HepG2 (cell line): ENCODE data around the gene HAUS2. TPM values are rescaled to one million over a fixed set of nuclear protein-coding genes. Genes with fewer than 3 reads are reported as not detected.

Experiments used
- AGO2 ChIP-seq: fragments of 200-400 bp; formaldehyde crosslinking; optimal IDR thresholded peaks from 2 replicates; pipeline ENCODE3; 2017; ENCODE audit warnings: mild to moderate bottlenecking, low read depth, low read length, moderate library complexity
- CEBPG ChIP-seq: IDR thresholded peaks from 2 replicates; pipeline ENCODE4 v1.6.1; 2016
- DR1 ChIP-seq: sonication (generic); formaldehyde crosslinking; IDR thresholded peaks from 2 replicates; pipeline ENCODE4 v1.8.0; 2021; ENCODE audit warnings: mild to moderate bottlenecking, missing genetic modification reagents, inconsistent platforms
- EEA1 ChIP-seq: sonication (generic); formaldehyde crosslinking; IDR thresholded peaks from 2 replicates; pipeline ENCODE4 v1.5.1; 2020; ENCODE audit warnings: mild to moderate bottlenecking, missing genetic modification reagents, borderline replicate concordance
- ERF ChIP-seq: IDR thresholded peaks from 2 replicates; pipeline ENCODE4 v1.6.1; 2018; ENCODE audit warnings: missing biosample characterization, missing genetic modification reagents
- FIP1L1 ChIP-seq: fragments of 200-400 bp; formaldehyde crosslinking; IDR thresholded peaks from 2 replicates; pipeline ENCODE4 v1.6.1; 2018; ENCODE audit warnings: low read depth, mild to moderate bottlenecking, low read length, moderate library complexity, borderline replicate concordance; ENCODE audit not compliant: insufficient read depth
- FOXK2 ChIP-seq: fragments of 450-650 bp; IDR thresholded peaks from 2 replicates; pipeline ENCODE4 v1.6.1; 2016
- NFE2 ChIP-seq: sonication (generic); formaldehyde crosslinking; IDR thresholded peaks from 2 replicates; pipeline ENCODE4 v1.4.0; 2020; ENCODE audit warnings: missing genetic modification reagents
- PHF5A ChIP-seq: IDR thresholded peaks from one replicate; pipeline ENCODE4 v1.6.1; 2018; ENCODE audit warnings: low read depth, missing genetic modification reagents; ENCODE audit not compliant: unreplicated experiment
- SALL2 ChIP-seq: sonication (generic); formaldehyde crosslinking; IDR thresholded peaks from 2 replicates; pipeline ENCODE4 v1.8.1; 2023; ENCODE audit warnings: mild to moderate bottlenecking, missing genetic modification reagents, inconsistent platforms
- STAG1 ChIP-seq: sonication (generic); formaldehyde crosslinking; IDR thresholded peaks from 2 replicates; pipeline ENCODE4 v1.4.0; 2020; ENCODE audit warnings: missing genetic modification reagents
- ZBTB1 ChIP-seq: sonication (generic); formaldehyde crosslinking; IDR thresholded peaks from 2 replicates; pipeline ENCODE4 v1.4.0; 2020; ENCODE audit warnings: missing genetic modification reagents, borderline replicate concordance
- ZBTB33 ChIP-seq: sonication (generic); formaldehyde crosslinking; IDR thresholded peaks from 2 replicates; pipeline ENCODE4 v1.4.0; 2020; ENCODE audit warnings: missing genetic modification reagents
- ZMYM4 ChIP-seq: sonication (generic); formaldehyde crosslinking; IDR thresholded peaks from 2 replicates; pipeline ENCODE4 v1.8.1; 2023; ENCODE audit warnings: mild to moderate bottlenecking, missing genetic modification reagents
- ZNF234 ChIP-seq: sonication (generic); formaldehyde crosslinking; conservative IDR thresholded peaks from 2 replicates; pipeline ENCODE4 v1.5.1; 2020; ENCODE audit warnings: mild to moderate bottlenecking, missing genetic modification reagents
- ZNF337 ChIP-seq: sonication (generic); formaldehyde crosslinking; IDR thresholded peaks from 2 replicates; pipeline ENCODE4 v1.5.1; 2020; ENCODE audit warnings: missing genetic modification reagents, low read depth, mild to moderate bottlenecking, borderline replicate concordance
- ZNF354B ChIP-seq: sonication (generic); formaldehyde crosslinking; IDR thresholded peaks from 2 replicates; pipeline ENCODE4 v1.8.0; 2022; ENCODE audit warnings: mild to moderate bottlenecking, missing genetic modification reagents
- ZNF569 ChIP-seq: sonication (generic); formaldehyde crosslinking; IDR thresholded peaks from 2 replicates; pipeline ENCODE4 v1.5.0; 2020; ENCODE audit warnings: mild to moderate bottlenecking, missing genetic modification reagents, moderate library complexity, borderline replicate concordance
- ZNF776 ChIP-seq: sonication (generic); formaldehyde crosslinking; IDR thresholded peaks from 2 replicates; pipeline ENCODE4 v1.4.0; 2020; ENCODE audit warnings: mild to moderate bottlenecking, missing genetic modification reagents
- polyA plus RNA-seq, 8 experiments: library from polyadenylated mRNA; depleted of rRNA in 3 of 8; stranded (reverse) in 7 of 8; unstranded in 1 of 8; fragments of >200 nt; fragmentation: Illumina TruSeq in 4 of 8; extraction: Trizol in 4 of 8; gene quantifications; 2 replicates each; pipeline versions ENCODE4 v1.2.1 to v1.2.3, GENCODE V29; 2011 to 2016; ENCODE audit warnings: low read depth in 4 of 8, missing spikeins in 1 of 8, mixed read lengths in 1 of 8; ENCODE audit not compliant: insufficient read depth in 1 of 8
- total RNA-seq, 5 experiments: library from RNA; depleted of rRNA; stranded (reverse); fragments of >200 nt; fragmentation: Illumina TruSeq; extraction: Trizol; gene quantifications; 2 replicates each; pipeline ENCODE4 v1.2.3, GENCODE V29; 2016; ENCODE audit warnings: low read depth in 1 of 5
- TF ChIP-seq, protein P1 (sequence below): sonication (generic); formaldehyde crosslinking; IDR thresholded peaks from 2 replicates; pipeline ENCODE4 v1.4.0; 2020; ENCODE audit warnings: mild to moderate bottlenecking, missing genetic modification reagents
- TF ChIP-seq, protein P2 (sequence below): sonication (generic); formaldehyde crosslinking; IDR thresholded peaks from 2 replicates; pipeline ENCODE4 v1.4.0; 2020; ENCODE audit warnings: mild to moderate bottlenecking, low read depth, missing genetic modification reagents
- TF ChIP-seq, protein P3 (sequence below): IDR thresholded peaks from 2 replicates; pipeline ENCODE4 v1.6.1; 2016
- TF ChIP-seq, protein P4 (sequence below): sonication (generic); formaldehyde crosslinking; IDR thresholded peaks from 2 replicates; pipeline ENCODE4 v1.4.0; 2020; ENCODE audit warnings: missing genetic modification reagents

The HAUS2 gene
- total and polyA plus RNA-seq, 2 of the 13 experiments (the other 11 are each of a cell fraction or from before 2014, with no cell fraction given) = 11.6 to 32.9 TPM

- peak; percentile 64; the same call in 1 of the 2 replicates for TF ChIP-seq ZNF569 (CRISPR knock-in tag)
- TF ChIP-seq FOXK2 = no peak
- no peak for TF ChIP-seq ZNF354B
- peak; percentile 88 for TF ChIP-seq ZMYM4
- TF ChIP-seq AGO2 = peak; percentile 72
- TF ChIP-seq, protein P1, sequence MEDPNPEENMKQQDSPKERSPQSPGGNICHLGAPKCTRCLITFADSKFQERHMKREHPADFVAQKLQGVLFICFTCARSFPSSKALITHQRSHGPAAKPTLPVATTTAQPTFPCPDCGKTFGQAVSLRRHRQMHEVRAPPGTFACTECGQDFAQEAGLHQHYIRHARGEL (CRISPR knock-in tag) = peak; percentile 78; the same call in 1 of the 2 replicates
- TF ChIP-seq ZNF337 (CRISPR knock-in tag) = no peak; the same call in 1 of the 2 replicates
- TF ChIP-seq, protein P2, sequence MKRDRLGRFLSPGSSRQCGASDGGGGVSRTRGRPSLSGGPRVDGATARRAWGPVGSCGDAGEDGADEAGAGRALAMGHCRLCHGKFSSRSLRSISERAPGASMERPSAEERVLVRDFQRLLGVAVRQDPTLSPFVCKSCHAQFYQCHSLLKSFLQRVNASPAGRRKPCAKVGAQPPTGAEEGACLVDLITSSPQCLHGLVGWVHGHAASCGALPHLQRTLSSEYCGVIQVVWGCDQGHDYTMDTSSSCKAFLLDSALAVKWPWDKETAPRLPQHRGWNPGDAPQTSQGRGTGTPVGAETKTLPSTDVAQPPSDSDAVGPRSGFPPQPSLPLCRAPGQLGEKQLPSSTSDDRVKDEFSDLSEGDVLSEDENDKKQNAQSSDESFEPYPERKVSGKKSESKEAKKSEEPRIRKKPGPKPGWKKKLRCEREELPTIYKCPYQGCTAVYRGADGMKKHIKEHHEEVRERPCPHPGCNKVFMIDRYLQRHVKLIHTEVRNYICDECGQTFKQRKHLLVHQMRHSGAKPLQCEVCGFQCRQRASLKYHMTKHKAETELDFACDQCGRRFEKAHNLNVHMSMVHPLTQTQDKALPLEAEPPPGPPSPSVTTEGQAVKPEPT (CRISPR knock-in tag) = peak; percentile 70; the same call in 1 of the 2 replicates
- TF ChIP-seq FIP1L1 = no peak
- TF ChIP-seq ZNF776 (CRISPR knock-in tag) = peak; percentile 50; the same call in 1 of the 2 replicates
- no peak; the same call in none of the 2 replicates for TF ChIP-seq SALL2 (CRISPR knock-in tag)
- peak; percentile 64 for TF ChIP-seq DR1 (CRISPR knock-in tag)
- TF ChIP-seq ZBTB1 (CRISPR knock-in tag) = no peak
- TF ChIP-seq, protein P3, sequence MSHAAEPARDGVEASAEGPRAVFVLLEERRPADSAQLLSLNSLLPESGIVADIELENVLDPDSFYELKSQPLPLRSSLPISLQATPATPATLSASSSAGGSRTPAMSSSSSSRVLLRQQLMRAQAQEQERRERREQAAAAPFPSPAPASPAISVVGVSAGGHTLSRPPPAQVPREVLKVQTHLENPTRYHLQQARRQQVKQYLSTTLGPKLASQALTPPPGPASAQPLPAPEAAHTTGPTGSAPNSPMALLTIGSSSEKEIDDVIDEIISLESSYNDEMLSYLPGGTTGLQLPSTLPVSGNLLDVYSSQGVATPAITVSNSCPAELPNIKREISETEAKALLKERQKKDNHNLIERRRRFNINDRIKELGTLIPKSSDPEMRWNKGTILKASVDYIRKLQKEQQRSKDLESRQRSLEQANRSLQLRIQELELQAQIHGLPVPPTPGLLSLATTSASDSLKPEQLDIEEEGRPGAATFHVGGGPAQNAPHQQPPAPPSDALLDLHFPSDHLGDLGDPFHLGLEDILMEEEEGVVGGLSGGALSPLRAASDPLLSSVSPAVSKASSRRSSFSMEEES (CRISPR knock-in tag) = no peak
- TF ChIP-seq, protein P4, sequence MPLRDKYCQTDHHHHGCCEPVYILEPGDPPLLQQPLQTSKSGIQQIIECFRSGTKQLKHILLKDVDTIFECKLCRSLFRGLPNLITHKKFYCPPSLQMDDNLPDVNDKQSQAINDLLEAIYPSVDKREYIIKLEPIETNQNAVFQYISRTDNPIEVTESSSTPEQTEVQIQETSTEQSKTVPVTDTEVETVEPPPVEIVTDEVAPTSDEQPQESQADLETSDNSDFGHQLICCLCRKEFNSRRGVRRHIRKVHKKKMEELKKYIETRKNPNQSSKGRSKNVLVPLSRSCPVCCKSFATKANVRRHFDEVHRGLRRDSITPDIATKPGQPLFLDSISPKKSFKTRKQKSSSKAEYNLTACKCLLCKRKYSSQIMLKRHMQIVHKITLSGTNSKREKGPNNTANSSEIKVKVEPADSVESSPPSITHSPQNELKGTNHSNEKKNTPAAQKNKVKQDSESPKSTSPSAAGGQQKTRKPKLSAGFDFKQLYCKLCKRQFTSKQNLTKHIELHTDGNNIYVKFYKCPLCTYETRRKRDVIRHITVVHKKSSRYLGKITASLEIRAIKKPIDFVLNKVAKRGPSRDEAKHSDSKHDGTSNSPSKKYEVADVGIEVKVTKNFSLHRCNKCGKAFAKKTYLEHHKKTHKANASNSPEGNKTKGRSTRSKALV (CRISPR knock-in tag) = peak; percentile 90
- no peak for TF ChIP-seq NFE2 (CRISPR knock-in tag)
- 0 out of 2 replicates have a peak, but pooled peaks have one; percentile 53 for TF ChIP-seq ZNF234
- TF ChIP-seq STAG1 = no peak
- TF ChIP-seq ZBTB33 (CRISPR knock-in tag) = no peak
- TF ChIP-seq ERF = peak; percentile 79
- TF ChIP-seq CEBPG (CRISPR knock-in tag) = peak; percentile 48; the same call in 1 of the 2 replicates
- TF ChIP-seq EEA1 (CRISPR knock-in tag) = no peak
- TF ChIP-seq PHF5A (CRISPR knock-in tag) = peak; percentile 49
Observed at GRCh38 chr15:42548249-42549031, at the start of gene HAUS2, which contains the start of gene LRRC57 (continued).
